SK-N-SH (cell line): Measurements from ENCODE around the gene PBOV1. TPM values are rescaled to one million over a fixed set of nuclear protein-coding genes. Genes with fewer than 3 reads are reported as not detected.

Experiments used
- CTCF ChIA-PET: fragments of 300-600, 350-600 bp; formaldehyde crosslinking; extraction: SDS; loops from one replicate; lab custom pipeline; 2021; lab: Yijun Ruan, JAX
- POLR2A ChIA-PET: fragments of 350-600 bp; sonication (Branson Sonifier 250); formaldehyde crosslinking; extraction: SDS; loops from one replicate; lab custom pipeline; 2020; ENCODE audit warnings: antibody characterized with exemption, inconsistent platforms; lab: Yijun Ruan, JAX
- DNase-seq: peaks from one replicate; pipeline ENCODE4 v3.0.0; 2012
- H2AFZ ChIP-seq: fragments of 200-600 bp; sonication (generic); 2 replicates; pipeline ENCODE4 v1.8.1; 2016; ENCODE audit warnings: antibody characterized with exemption, mild to moderate bottlenecking, low read depth
- H3F3A ChIP-seq: fragments of 200-600 bp; sonication (generic); replicated peaks from 2 replicates; pipeline ENCODE3; 2016; ENCODE audit warnings: antibody characterized with exemption, mild to moderate bottlenecking; ENCODE audit not compliant: insufficient read depth
- H3K27ac ChIP-seq, 2 experiments: fragments of 200-500 bp in 1 of 2; fragments of 200-600 bp in 1 of 2; sonication (Bioruptor generic) in 1 of 2; sonication (generic), shearing (Covaris generic) in 1 of 2; 2 replicates each; pipeline versions ENCODE4 v1.5.1 to v1.6.1; 2014 to 2016; ENCODE audit warnings: low read depth in 2 of 2, inconsistent platforms in 1 of 2, low read length in 1 of 2, mild to moderate bottlenecking in 1 of 2, mixed read lengths in 1 of 2
- H3K27me3 ChIP-seq: fragments of 200-600 bp; sonication (generic), shearing (Covaris generic); 2 replicates; pipeline ENCODE4 v1.6.1; 2016; ENCODE audit warnings: mixed run types; ENCODE audit not compliant: insufficient read depth
- H3K36me3 ChIP-seq, 2 experiments: fragments of 200-500 bp in 1 of 2; fragments of 200-600 bp in 1 of 2; sonication (Bioruptor generic) in 1 of 2; sonication (generic) in 1 of 2; replicated peaks in 1 of 2; 2 replicates each; pipeline versions ENCODE3 to v1.5.1; 2014 to 2016; ENCODE audit warnings: low read length in 1 of 2, mild to moderate bottlenecking in 1 of 2; ENCODE audit not compliant: insufficient read depth in 2 of 2, control insufficient read depth in 1 of 2
- H3K4me1 ChIP-seq, 2 experiments: fragments of 200-500 bp in 1 of 2; fragments of 200-600 bp in 1 of 2; sonication (Bioruptor generic) in 1 of 2; sonication (generic), shearing (Covaris generic) in 1 of 2; 2 replicates each; pipeline versions ENCODE4 v1.5.1 to v1.6.1; 2014 to 2016; ENCODE audit warnings: low read depth in 1 of 2, low read length in 1 of 2, mixed run types in 1 of 2; ENCODE audit not compliant: insufficient read depth in 2 of 2, control insufficient read depth in 1 of 2
- H3K4me2 ChIP-seq: fragments of 200-600 bp; sonication (generic), shearing (Covaris generic); 2 replicates; pipeline ENCODE4 v1.6.1; 2017; ENCODE audit warnings: mixed run types
- H3K4me3 ChIP-seq, 2 experiments: fragments of 200-500 bp in 1 of 2; fragments of 200-600 bp in 1 of 2; sonication (Bioruptor generic) in 1 of 2; sonication (generic), shearing (Covaris generic) in 1 of 2; 2 replicates each; pipeline versions ENCODE4 v1.5.1 to v1.8.1; 2014 to 2016; ENCODE audit warnings: low read depth in 2 of 2, inconsistent platforms in 1 of 2, low read length in 1 of 2, mild to moderate bottlenecking in 1 of 2, mixed read lengths in 1 of 2, moderate library complexity in 1 of 2
- H3K79me2 ChIP-seq: fragments of 200-600 bp; sonication (generic); 2 replicates; pipeline ENCODE4 v1.8.1; 2017; ENCODE audit warnings: mild to moderate bottlenecking; ENCODE audit not compliant: insufficient read depth
- H3K9ac ChIP-seq: fragments of 200-600 bp; sonication (generic); 2 replicates; pipeline ENCODE4 v1.6.1; 2017; ENCODE audit warnings: mixed run types
- H3K9me2 ChIP-seq: fragments of 200-600 bp; sonication (generic); 2 replicates; pipeline ENCODE4 v1.6.1; 2017; ENCODE audit warnings: mixed run types
- H3K9me3 ChIP-seq: fragments of 200-600 bp; sonication (generic); 2 replicates; pipeline ENCODE4 v1.6.1; 2017; ENCODE audit warnings: mixed run types, mild to moderate bottlenecking, moderate library complexity
- H4K20me1 ChIP-seq: fragments of 200-600 bp; sonication (generic); 2 replicates; pipeline ENCODE4 v1.6.1; 2017; ENCODE audit warnings: mild to moderate bottlenecking, mixed run types; ENCODE audit not compliant: insufficient read depth
- CHD2 ChIP-seq: fragments of 150-350 bp; IDR thresholded peaks from 2 replicates; pipeline ENCODE4 v1.6.1; 2018; ENCODE audit warnings: low read length; ENCODE audit not compliant: partially characterized antibody
- CTCF ChIP-seq: fragments of 200-600 bp; sonication (generic); IDR thresholded peaks from 2 replicates; pipeline ENCODE4 v1.6.1; 2017; ENCODE audit warnings: antibody characterized with exemption, mild to moderate bottlenecking, moderate library complexity
- FOXJ3 ChIP-seq: sonication (generic); formaldehyde crosslinking; IDR thresholded peaks from 2 replicates; pipeline ENCODE4 v1.5.1; 2020; ENCODE audit warnings: mild to moderate bottlenecking, missing genetic modification reagents
- FOXM1 ChIP-seq: IDR thresholded peaks from 2 replicates; pipeline ENCODE4 v1.4.0; 2012; ENCODE audit warnings: low read depth, mild to moderate bottlenecking
- GABPA ChIP-seq: IDR thresholded peaks from 2 replicates; pipeline ENCODE4 v1.4.0; 2012; ENCODE audit warnings: low read depth, mild to moderate bottlenecking
- GATA2 ChIP-seq: sonication (generic); formaldehyde crosslinking; IDR thresholded peaks from 2 replicates; pipeline ENCODE4 v1.5.0; 2020; ENCODE audit warnings: mild to moderate bottlenecking, missing genetic modification reagents
- JUND ChIP-seq: IDR thresholded peaks from 2 replicates; pipeline ENCODE4 v1.4.0; 2012
- MAX ChIP-seq: IDR thresholded peaks from 2 replicates; pipeline ENCODE4 v1.4.0; 2012; ENCODE audit warnings: low read depth
- MXI1 ChIP-seq: IDR thresholded peaks from 2 replicates; pipeline ENCODE4 v1.6.1; 2012; ENCODE audit warnings: mild to moderate bottlenecking, low read depth, low read length, improper control_type of control experiment
- NFIC ChIP-seq: IDR thresholded peaks from 2 replicates; pipeline ENCODE4 v1.4.0; 2012; ENCODE audit warnings: borderline replicate concordance
- POLR2AphosphoS5 ChIP-seq: IDR thresholded peaks from 2 replicates; pipeline ENCODE4 v1.6.1; 2012; ENCODE audit warnings: low read depth, low read length
- RCOR1 ChIP-seq: fragments of 150-350 bp; IDR thresholded peaks from 2 replicates; pipeline ENCODE4 v1.6.1; 2017; ENCODE audit warnings: antibody characterized with exemption, low read length
- RFX5 ChIP-seq: IDR thresholded peaks from 2 replicates; pipeline ENCODE4 v1.6.1; 2012; ENCODE audit warnings: mild to moderate bottlenecking, improper control_type of control experiment, low read length
- RXRA ChIP-seq: IDR thresholded peaks from 2 replicates; pipeline ENCODE4 v1.4.0; 2012; ENCODE audit warnings: low read depth, mild to moderate bottlenecking, borderline replicate concordance
- TEAD4 ChIP-seq: IDR thresholded peaks from 2 replicates; pipeline ENCODE4 v1.4.0; 2012; ENCODE audit warnings: mild to moderate bottlenecking, borderline replicate concordance; ENCODE audit not compliant: insufficient read depth
- WGBS: methylation state at CpG from one replicate; pipeline ENCODE4 v1.1.6; 2017; ENCODE audit warnings: low lambda C conversion rate; 5-methylcytosine and 5-hydroxymethylcytosine counted together
- polyA plus RNA-seq, 3 experiments: library from polyadenylated mRNA; depleted of rRNA; stranded (reverse); fragments of >200 nt; gene quantifications; 2 replicates each; pipeline ENCODE4 v1.2.3, GENCODE V29; 2012
- TF ChIP-seq, protein P1 (sequence below): IDR thresholded peaks from 2 replicates; pipeline ENCODE4; 2012
- TF ChIP-seq, protein P2 (sequence below): fragments of 150-350 bp; IDR thresholded peaks from 2 replicates; pipeline ENCODE4 v1.6.1; 2017; ENCODE audit warnings: antibody characterized with exemption, low read length, low read depth, borderline replicate concordance
- TF ChIP-seq, protein P3 (sequence below): IDR thresholded peaks from 2 replicates; pipeline ENCODE4 v1.6.1; 2012; ENCODE audit warnings: mild to moderate bottlenecking, low read depth, low read length, moderate library complexity
- TF ChIP-seq, protein P4 (sequence below): fragments of 150-350 bp; IDR thresholded peaks from 2 replicates; pipeline ENCODE4 v1.6.1; 2016; ENCODE audit warnings: mild to moderate bottlenecking, low read depth, low read length

PBOV1 gene
- polyA plus RNA-seq, 1 of the 3 experiments (the other 2 are of a cell fraction): not detected

GRCh38 chr6:138201836-138202235 is 16.5 kb downstream of the PBOV1 start:
- DNase-seq: no peak
- no peak overlapping the region for H3K4me3 ChIP-seq
- H4K20me1 ChIP-seq: no peaks in the 10 kb centered on the region
- H3K79me2 ChIP-seq: no peaks in the 10 kb centered on the region
- H3K27me3 ChIP-seq: no peaks in the 10 kb centered on the region
- H3K36me3 ChIP-seq: no peaks in the 10 kb centered on the region
- H3K9me2 ChIP-seq: no peaks in the 10 kb centered on the region
- no peak for TF ChIP-seq FOXM1
- TF ChIP-seq RCOR1: no peak
- no peak for TF ChIP-seq JUND
- no peak for TF ChIP-seq FOXJ3 (CRISPR knock-in tag)
- TF ChIP-seq, protein P1, sequence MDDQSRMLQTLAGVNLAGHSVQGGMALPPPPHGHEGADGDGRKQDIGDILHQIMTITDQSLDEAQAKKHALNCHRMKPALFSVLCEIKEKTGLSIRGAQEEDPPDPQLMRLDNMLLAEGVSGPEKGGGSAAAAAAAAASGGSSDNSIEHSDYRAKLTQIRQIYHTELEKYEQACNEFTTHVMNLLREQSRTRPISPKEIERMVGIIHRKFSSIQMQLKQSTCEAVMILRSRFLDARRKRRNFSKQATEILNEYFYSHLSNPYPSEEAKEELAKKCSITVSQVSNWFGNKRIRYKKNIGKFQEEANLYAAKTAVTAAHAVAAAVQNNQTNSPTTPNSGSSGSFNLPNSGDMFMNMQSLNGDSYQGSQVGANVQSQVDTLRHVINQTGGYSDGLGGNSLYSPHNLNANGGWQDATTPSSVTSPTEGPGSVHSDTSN: no peak
- no peak for TF ChIP-seq POLR2AphosphoS5
- TF ChIP-seq MXI1: no peak
- no peak for TF ChIP-seq RXRA
- TF ChIP-seq, protein P2, sequence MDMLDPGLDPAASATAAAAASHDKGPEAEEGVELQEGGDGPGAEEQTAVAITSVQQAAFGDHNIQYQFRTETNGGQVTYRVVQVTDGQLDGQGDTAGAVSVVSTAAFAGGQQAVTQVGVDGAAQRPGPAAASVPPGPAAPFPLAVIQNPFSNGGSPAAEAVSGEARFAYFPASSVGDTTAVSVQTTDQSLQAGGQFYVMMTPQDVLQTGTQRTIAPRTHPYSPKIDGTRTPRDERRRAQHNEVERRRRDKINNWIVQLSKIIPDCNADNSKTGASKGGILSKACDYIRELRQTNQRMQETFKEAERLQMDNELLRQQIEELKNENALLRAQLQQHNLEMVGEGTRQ: no peak
- 45% methylated on average over 4 of the region's 4 CpGs for WGBS
- ChIA-PET CTCF (no interaction called here), POLR2A (no interaction called here)
- H3K4me2 ChIP-seq: no peak overlapping the region
- no peak overlapping the region for H2AFZ ChIP-seq
- no peaks in the 10 kb centered on the region for H3K4me1 ChIP-seq
- no peaks in the 10 kb centered on the region for H3K9me3 ChIP-seq
- no peak overlapping the region for H3K9ac ChIP-seq
- no peak overlapping the region for H3K27ac ChIP-seq
- H3F3A ChIP-seq: no peaks in the 10 kb centered on the region

- Histone ChIP-seq H3K9me3 (no peaks in the 10 kb centered on the region), H3K79me2 (no peaks in the 10 kb centered on the region), H3K27me3 (no peaks in the 10 kb centered on the region), H3F3A (no peaks in the 10 kb centered on the region), H3K9me2 (no peaks in the 10 kb centered on the region), H3K4me1 (no peaks in the 10 kb centered on the region), H3K9ac (no peak overlapping the region), H3K27ac (no peak overlapping the region), H3K36me3 (no peaks in the 10 kb centered on the region), H3K4me3 (no peak overlapping the region), H3K4me2 (no peak overlapping the region), H2AFZ (no peak overlapping the region), H4K20me1 (no peaks in the 10 kb centered on the region)
- WGBS: 33% methylated on average over 6 of the region's 6 CpGs
- POLR2A ChIA-PET: no interaction called here
- CTCF ChIA-PET: interaction anchor here (0.9 kb wide), 1 partner anchor 10 kb away, joined by 3 read pairs; no protein-coding TSS in a partner anchor
- DNase-seq: no peak
- TF ChIP-seq CHD2 (no peak), MAX (no peak), TEAD4 (no peak), GATA2 (CRISPR knock-in tag) (no peak), NFIC (no peak), CTCF (no peak), GABPA (no peak), MXI1 (no peak), FOXM1 (no peak), RFX5 (no peak)
- TF ChIP-seq, protein P3, sequence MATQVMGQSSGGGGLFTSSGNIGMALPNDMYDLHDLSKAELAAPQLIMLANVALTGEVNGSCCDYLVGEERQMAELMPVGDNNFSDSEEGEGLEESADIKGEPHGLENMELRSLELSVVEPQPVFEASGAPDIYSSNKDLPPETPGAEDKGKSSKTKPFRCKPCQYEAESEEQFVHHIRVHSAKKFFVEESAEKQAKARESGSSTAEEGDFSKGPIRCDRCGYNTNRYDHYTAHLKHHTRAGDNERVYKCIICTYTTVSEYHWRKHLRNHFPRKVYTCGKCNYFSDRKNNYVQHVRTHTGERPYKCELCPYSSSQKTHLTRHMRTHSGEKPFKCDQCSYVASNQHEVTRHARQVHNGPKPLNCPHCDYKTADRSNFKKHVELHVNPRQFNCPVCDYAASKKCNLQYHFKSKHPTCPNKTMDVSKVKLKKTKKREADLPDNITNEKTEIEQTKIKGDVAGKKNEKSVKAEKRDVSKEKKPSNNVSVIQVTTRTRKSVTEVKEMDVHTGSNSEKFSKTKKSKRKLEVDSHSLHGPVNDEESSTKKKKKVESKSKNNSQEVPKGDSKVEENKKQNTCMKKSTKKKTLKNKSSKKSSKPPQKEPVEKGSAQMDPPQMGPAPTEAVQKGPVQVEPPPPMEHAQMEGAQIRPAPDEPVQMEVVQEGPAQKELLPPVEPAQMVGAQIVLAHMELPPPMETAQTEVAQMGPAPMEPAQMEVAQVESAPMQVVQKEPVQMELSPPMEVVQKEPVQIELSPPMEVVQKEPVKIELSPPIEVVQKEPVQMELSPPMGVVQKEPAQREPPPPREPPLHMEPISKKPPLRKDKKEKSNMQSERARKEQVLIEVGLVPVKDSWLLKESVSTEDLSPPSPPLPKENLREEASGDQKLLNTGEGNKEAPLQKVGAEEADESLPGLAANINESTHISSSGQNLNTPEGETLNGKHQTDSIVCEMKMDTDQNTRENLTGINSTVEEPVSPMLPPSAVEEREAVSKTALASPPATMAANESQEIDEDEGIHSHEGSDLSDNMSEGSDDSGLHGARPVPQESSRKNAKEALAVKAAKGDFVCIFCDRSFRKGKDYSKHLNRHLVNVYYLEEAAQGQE: no peak
- TF ChIP-seq, protein P4, sequence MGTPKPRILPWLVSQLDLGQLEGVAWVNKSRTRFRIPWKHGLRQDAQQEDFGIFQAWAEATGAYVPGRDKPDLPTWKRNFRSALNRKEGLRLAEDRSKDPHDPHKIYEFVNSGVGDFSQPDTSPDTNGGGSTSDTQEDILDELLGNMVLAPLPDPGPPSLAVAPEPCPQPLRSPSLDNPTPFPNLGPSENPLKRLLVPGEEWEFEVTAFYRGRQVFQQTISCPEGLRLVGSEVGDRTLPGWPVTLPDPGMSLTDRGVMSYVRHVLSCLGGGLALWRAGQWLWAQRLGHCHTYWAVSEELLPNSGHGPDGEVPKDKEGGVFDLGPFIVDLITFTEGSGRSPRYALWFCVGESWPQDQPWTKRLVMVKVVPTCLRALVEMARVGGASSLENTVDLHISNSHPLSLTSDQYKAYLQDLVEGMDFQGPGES: no peak
These were observed 19.7 kb downstream of the PBOV1 start for GRCh38 chr6:138198430-138199091.
